HT-29 (cell line): ENCODE measurements around the gene SERF1A. TPM values are rescaled to one million over a fixed set of nuclear protein-coding genes. Genes with fewer than 3 reads are reported as not detected.
"Not testable (repeated sequence)": the region's sequence is repeated elsewhere in the genome, so short reads cannot be mapped to it uniquely, and the experiment has no call there.

Source experiments
- DNase-seq: peaks from one replicate; pipeline ENCODE4 v3.0.0-alpha.2; 2015; ENCODE audit warnings: low spot score
- small RNA-seq: library from RNA; depleted of rRNA; stranded (forward); fragments of <200 nt; gene quantifications from one replicate; pipeline ENCODE3, GENCODE V24; 2014
- total RNA-seq: library from RNA; depleted of rRNA; stranded (reverse); fragments of >200 nt; shearing (Covaris generic); gene quantifications from 2 replicates; pipeline ENCODE4 v1.2.3, GENCODE V29; 2014; rRNA removed

The SERF1A gene
- 2.0 TPM in 1 of 2 replicates, not detected in the other for total RNA-seq

DNA sequence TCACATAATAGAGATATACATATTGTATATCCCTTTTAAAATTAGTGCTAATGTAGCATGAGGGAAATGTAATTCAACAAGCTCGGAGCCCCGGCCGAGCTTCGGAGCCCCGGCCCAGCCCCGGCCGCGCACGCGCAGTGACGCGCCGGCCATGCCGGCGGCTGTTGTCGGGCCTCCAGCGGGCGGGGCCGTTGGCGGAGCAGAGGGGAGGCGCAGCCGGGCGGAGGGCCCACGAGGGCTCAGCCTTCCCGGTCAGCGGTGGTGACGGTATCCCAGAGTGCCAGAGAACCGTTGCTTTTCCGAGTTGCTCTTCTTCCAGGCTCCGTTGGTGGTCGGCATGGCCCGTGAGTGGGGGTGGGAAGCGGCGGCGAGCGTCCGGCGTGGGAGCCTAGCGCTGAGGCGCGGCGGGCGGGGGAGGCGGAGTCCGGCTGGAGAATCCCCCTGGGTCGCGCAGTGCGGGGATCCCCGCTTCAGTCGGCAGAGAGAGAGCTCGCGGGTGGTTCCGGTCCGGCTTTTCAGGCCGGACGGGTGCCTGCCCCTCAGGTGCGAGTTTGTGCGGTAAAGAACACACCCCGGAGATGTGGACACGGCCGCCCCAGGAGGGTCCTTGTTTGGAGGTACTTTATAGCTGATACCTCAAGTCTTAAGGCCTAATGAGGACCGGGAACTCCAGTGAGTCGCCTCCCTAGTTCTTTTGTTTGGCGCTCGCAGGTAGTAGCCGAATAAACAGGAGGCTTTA is at the start of gene SERF1A:
SERF1A (plus strand) TSS at position 137 of the 739 bp plus-strand sequence; CDS start at position 338, 201 bp downstream.
- not testable (repeated sequence) for DNase-seq

DNA sequence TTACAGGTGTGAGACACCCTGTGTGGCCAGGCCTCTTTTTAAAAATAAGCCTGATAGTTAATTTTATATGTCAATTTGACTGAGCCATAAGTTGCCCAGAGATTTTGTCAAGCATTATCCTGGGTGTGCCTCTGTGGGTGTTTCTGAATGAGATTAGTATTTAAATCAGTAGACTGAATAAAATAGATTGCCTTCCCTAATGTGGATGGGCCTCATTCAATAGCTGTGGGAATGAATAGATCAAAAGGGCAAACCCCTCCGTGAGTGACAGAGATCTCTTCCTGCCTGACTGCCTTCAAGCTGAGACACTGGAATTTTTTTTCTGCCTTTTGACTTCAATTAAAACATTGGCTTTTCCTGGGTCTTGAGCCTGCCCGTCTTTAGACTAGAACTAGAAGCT is 33.7 kb upstream of the SERF1A start:
- not testable (repeated sequence) for DNase-seq

DNA sequence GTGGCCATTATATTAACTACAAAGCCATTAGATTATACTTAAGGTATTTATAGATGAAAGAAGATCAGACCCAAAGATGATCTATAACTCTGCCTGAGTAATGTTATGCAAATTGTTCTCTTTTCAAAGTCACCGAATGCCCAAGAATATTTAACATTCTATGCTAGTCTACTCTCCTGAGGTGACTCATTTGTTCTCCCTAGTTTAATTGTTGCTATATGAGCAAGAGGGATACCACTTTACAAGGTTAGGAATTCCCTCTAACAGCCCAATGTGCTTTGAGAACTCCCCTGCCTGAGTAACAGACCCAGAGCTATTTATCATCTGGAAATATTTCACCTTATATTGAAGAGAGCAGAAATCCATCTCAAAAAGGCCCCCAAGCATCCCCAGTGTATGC is 29.8 kb upstream of the SERF1A start:
- DNase-seq, result not testable (repeated sequence)

DNA sequence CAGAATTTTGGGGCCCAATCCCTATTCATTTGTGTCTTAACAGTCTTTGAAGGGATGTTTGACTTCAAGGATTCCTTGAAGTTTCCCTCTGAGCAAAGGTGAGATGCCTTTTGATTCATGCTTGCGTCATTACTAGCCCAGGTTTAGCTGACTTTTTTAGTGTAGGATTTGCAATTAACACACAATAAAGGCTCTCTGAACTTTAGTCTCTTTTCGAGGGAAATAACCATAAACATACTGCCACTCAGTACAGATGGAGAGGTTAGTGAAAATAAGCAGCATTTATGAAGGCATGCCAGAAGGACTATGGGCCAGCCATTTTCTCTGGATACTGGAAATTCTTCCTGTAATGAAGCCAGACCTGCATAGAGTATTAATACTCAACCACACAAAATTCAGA is 4.4 kb upstream of the SERF1A start:
- DNase-seq, result not testable (repeated sequence)

DNA sequence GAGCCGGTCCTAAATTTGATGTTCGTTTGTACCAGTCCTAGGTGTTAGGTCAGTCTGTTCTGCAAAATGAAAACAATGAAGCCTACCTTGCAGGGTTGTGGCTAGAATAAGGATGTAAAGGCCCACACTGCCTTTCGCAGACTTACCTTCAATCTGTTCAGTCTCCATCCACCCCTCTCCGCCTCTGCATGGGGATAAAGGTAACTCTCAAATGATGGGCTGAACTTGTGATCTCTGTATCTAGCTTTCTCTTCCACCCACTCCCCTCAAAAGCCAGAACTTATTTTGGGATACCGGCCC is 753 bp downstream of the SERF1A start:
- DNase-seq, result not testable (repeated sequence)

DNA sequence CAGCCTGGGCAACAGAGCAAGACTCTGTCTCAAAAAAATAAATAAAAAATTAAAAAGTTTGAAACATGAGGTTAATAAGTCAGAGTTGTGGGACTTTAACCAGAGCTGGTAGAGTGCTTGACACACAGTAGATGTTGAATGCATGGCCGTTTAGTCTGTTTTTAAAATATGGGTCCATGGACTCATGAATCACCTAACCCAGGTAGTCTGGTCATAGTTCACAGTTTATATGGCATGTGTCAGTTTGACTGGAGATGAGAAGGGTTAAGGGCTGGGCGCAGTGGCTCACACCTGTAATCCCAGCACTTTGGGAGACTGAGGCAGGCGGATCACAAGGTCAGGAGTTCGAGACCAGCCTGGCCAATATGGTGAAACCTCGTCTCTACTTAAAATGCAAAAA is 6.2 kb downstream of the SERF1A start:
- DNase-seq, result not testable (repeated sequence)

DNA sequence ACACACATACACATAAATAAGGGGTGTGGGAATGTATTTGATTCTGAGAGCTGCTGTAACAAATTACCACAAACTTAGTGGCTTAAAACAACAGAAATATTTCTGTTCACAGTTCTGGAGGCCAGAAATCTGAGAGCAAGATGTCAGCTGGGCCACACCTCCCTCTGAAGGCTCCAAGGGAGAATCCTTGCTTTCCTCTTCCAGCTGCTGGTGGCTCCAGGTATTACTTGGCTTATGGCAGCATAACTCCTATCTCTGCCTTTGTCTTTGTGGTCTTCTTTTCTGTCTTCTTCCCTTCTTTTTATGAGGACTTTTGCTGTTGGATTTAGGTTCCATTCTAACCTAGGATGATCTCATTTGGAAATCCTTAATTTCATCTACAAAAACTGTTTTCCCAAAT is 16.4 kb downstream of the SERF1A start:
- not testable (repeated sequence) for DNase-seq

DNA sequence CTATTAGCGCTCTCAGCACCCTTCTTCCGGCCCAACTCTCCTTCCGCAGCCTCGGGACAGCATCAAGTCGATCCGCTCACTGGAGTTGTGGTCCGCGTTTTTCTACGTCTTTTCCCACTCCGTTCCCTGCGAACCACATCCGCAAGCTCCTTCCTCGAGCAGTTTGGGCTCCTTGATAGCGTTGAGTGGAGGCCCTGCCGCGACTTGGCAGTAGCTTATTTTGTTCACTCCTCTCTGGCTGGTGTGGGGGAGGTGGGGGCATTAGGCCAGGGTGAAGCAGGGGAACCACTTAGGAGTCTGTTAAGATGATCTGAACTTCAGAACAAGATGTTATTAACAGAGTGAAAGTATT is 24.7 kb downstream of the SERF1A start:
- not testable (repeated sequence) for DNase-seq

DNA sequence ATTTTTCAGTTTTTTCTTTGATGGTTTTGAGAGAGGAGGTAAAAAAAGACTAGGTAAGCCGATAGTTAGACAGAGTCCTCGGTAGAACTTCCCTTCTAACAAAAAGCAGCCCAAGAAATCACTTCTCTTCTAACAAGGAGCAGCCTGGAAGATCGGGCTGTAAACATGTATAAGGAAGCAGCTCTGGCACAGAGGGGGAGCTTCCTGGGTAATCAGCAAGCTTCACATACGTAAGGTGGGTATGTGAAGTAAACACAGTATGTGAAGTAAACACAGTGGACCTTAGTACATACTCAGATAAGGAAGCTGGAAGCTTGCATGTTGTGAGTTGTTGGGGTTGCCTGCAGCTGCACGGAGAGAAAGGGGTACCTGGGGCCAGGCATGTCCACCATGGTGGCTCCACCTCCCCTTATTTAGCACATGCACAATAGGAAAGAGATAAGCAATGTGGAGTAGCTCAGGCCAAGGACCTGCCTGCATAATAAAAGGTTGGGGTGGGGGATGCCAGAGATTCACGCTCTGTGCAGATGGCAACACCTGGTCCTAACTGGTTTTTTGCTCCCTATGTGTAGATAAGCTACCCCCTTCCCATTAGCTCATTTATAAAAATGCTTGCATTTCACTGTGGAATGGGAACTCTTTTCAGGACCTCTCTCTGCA is 31.4 kb downstream of the SERF1A start:
- not testable (repeated sequence) for DNase-seq

DNA sequence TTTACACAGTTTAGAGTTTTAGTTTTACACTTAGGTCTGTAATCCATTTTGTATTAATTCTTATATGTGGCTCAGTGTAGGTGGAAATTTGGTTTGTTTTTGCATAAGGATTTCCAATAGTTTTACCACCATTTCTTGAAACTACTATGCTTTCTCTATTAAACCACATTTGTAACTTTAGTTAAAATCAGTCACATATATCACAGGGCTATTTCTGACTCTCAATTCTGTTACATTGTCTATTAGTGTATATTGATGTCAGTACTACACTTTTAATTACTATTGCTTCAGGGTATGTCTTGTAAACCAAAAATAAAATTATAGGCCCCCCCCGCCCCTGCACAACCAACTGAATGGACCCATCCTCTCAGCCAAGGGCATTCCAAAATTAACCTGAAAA is 32.1 kb downstream of the SERF1A start:
- DNase-seq, result not testable (repeated sequence)

DNA sequence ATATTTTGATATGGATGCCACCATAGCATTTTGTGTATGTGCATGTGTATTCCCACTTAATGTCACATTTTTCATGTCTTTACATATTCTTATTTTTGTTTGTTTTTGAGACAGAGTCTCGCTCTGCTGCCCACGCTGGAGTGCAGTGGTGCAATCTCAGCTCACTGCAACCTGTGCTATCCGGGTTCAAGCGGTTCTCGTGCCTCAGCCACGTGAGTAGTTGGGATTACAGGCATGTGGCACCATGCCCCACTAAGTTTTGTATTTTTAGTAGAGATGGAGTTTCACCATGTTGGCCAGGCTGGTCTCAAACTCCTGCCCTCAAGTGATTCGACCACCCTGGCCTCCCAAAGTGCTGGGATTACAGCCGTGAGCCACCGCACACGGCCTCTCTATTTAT is 52.6 kb downstream of the SERF1A start:
- not testable (repeated sequence) for DNase-seq

Small RNA genes within 50 kb of the gene (small RNA-seq; reads per million reads assigned to genes)
- not detected for gene CDH12P1

Other genes with a start within 250 kb of the SERF1A start
- 24.1 and 29.1 TPM in 2 replicates for gene SMN1, start 24.4 kb downstream of the SERF1A start, total RNA-seq
- 0.71 and 0.99 TPM in 2 replicates for gene NAIP, start 124.7 kb downstream of the SERF1A start, total RNA-seq
- gene GTF2H2, start 167.0 kb downstream of the SERF1A start, total RNA-seq, result 8.8 and 9.5 TPM in 2 replicates